Pons (tissue), 1 donor: Measurements from ENCODE around the gene NPTN.
"Not testable (repeated sequence)": the region's sequence is repeated elsewhere in the genome, so short reads cannot be mapped to it uniquely, and the experiment has no call there.

Source experiments
- DNase-seq: peaks from one replicate; pipeline ENCODE4 v3.0.0-alpha.2; 2016; ENCODE audit warnings: low spot score

Gene NPTN

DNA sequence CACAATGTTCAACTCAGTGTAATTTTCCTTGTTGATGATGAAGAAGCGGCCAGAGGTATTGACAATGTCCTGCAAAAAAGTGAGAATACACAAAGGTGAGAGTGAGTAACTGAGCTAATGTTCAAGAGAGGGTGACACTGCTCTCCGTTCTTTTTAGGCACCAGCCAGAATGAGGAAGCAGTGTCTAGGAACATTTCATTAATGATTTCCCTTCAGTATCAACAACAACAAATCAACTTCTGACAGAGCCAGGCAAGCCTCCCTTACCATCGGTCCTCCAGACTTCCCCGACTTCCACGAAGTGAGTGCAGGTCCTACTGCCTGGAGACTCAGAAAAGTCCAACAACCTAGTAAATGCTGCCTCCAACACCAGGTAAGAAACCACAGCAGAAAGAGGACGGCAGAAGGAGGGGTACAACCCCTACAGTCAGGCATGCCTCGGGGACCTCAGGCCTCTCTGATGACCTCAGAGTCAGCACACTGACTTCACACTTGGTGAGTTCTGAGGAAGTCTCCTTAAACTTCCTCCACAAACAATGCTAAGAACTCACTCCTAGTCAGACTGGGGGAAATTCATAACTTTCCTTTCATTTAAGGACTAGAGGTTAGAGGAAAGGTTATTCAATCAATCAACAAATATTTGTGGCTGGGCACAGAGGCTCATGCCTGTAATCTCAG lies 62.7 kb downstream of the NPTN start:
- no peak for DNase-seq

DNA sequence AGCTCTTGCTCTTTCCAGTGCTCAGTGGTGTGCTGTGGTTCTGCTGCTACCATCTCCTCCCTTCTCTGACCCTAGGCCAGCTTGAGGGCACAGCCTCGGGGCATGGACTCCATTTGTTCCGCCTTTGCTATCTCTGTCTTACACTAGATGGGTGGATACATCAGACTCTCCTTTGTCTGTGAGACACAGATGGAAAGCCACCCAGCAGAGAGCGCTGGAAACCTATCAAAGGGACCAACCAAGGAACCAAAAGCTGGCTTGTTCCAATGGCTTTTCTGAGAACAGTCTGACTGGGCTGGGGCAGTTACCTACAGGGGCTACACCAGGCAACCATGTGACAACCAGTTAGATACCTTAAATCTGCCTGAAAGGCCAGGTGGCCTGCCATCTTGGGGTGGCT lies 63.8 kb downstream of the NPTN start:
- no peak for DNase-seq

DNA sequence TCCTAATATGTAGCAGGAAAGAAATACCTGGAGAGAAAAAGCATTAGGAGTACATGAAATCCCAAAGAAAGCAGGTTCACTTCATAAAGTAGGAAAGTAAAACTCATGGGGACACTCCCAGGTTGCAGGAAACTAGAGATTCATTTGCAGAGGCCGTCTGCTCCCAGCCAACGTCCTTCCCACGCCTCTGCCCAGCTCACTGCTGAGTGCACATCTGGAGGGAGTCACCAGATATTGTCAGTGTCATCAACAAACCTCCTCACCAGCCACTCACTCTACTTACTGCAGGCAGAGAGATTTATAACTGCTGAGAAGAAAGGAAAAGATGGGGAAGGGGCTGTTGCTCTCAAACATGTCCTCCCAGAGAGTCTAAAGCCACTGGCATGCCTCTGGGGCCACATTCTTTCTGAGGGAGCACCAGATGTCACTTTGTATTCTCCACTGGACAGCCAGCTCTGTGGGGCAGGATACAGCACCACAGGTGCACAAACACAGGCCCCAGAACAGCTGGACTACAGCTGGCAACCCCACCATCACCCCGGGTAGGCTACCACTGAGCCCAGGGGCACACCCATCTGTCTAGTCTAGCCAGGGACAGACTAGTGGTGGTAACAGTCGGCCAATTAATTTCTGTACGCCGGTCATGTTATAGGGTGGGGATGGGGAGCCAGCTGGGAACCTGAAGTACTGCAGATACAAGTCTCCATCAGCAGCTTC lies 64.5 kb downstream of the NPTN start:
- DNase-seq = no peak

DNA sequence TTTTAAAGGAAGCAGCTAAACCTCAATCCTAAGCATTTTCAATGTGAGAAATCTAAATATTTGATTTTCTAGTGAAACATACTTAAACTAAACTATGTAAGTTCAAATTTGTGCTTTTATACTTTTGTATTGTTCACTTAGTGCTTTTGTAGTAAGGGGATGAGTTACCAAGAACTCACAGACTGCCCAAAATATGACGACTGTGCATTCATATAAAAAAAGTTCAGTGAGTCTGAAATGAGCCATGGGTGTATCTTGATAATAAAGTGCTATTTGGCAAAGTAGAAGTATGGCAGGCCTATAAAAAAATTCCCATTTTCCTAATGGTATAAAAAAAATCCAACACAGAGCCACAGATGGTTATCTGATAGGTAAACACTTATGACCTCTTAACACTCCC lies 66.2 kb downstream of the NPTN start:
- no peak for DNase-seq

DNA sequence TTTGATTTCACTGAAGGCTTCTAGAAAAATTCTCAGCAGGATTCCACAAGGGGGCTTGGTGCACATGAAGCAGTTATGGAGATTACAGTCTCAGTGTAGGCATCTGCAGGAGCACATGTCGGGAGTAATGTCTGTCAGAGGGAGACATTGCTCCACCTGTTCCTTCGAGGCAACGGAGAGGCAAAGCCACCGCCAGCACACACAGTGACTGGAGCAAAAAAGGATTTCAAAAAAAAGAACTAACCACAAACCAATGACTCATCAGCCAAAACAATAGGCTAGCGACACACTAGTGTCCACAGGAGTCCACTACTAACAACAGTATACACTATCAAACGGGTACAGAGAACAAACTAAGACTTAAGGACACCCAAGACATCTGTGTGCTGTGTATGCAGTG lies 68.9 kb downstream of the NPTN start:
- DNase-seq = peak; percentile 32

DNA sequence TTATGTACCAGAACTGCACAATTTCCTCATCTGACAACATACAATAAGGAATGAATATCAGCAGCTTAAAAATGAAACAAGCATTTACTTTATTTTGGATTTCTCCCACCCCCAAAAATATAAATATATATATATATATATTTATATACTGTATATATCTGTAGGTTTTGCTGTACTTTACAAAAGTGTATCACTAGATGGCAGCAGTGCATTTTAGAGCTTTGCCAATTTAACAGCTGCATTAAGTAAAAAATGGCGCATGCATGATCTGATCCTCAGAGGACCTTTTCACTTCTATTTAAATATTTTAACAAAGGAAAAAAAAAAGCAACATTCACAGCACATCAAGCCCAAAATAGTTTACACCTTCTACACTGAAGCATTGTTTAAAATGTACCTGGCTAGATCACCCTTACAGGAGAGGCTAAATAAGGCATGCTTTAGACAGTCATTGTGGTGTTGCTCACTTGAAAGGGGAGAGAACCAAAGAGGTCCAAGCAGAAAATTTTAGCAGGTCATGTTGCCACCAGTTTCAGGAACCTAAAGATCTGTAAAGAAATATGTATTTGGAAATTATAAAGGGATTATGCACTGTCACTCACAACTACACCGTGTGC lies 72.6 kb downstream of the NPTN start:
- DNase-seq = peak; percentile 82

DNA sequence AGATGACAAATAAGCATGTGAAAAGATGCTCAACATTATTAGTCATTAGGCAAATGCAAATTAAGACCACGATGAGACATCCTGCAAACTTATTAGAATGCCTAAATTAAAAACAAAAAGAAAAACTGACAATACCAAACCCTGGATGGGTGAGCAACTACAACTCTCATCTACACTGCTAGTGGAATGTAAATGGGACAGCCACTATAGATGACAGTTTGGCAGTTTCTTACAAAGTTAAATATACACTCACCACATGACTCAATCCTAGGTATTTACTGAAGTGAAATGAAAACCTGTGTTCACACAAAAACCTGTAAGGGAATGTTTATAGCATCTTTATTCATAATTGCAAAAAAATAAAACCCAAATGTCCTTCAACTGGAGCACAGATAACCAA lies 74.7 kb downstream of the NPTN start:
- DNase-seq = no peak

DNA sequence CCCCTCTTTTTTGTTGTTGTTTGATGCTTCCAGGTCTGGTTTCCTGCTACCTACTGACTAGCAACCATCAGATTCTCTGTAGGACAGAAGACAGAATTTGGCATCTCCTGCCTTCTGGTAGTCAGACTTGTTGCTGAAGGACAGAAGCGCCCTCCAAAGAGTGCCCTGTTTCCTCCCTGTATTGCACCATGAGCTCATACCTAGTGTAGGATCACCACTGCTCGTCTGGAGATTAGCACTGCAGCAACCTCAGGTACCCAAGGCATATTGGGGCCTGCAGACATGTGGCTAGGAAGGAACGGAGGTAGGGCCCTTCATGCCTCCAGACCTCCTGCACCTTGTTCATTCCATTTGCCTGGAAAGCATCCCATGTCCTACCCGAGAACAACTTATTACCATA lies 78.1 kb downstream of the NPTN start:
- DNase-seq = no peak

DNA sequence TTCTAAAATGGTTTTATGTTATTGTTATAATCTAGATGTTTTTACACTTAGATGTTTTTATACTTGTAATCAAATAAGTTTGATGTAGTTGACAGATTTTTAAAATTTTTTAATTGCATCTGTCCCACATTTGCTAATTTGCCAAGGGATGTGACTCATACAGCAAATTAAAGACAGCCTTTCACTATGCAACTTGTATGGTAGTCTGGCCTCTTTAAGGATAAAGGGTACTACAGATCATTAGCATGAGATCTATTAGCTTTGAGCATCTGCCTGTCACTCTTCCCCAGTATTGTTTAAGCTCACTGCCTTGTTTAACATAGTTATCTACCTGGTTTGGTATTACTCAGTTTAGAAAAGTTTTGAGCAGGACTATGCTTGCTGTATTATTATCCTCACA lies 83.0 kb downstream of the NPTN start:
- DNase-seq = no peak

DNA sequence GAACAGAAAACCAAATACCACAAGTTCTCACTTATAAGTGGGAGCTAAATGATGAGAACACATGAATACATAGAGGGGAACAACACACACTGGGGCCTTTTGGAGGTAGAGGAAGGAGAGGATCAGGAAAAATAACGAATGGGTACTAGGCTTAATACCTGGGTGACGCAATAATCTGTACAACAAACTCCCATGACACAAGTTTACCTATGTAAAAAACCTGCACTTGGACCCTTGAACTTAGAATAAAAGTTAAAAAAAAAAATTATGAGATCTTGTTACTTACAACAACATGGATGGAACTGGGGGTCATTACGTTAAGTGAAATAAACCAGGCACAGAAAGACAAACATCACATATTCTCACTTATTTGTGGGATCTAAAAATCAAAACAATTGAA lies 84.3 kb downstream of the NPTN start:
- not testable (repeated sequence) for DNase-seq

DNA sequence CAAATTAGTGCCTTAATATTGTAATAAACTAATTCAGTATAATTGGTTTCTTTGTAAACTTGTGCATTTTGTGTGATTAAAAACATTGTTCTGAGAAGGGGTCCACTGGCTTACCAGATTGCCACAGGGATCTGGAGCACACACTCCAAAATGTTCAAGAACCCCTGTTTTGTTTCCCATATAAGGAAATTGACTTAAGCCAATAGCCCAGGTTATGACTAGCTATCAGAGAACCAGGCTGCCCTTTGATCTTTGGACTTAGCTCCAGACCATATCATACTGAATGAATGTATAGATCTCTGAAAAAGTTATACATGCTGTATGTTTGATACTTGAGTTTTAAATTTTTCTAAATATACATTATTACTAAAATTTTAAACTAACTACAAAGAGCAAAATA lies 91.7 kb downstream of the NPTN start:
- no peak for DNase-seq

DNA sequence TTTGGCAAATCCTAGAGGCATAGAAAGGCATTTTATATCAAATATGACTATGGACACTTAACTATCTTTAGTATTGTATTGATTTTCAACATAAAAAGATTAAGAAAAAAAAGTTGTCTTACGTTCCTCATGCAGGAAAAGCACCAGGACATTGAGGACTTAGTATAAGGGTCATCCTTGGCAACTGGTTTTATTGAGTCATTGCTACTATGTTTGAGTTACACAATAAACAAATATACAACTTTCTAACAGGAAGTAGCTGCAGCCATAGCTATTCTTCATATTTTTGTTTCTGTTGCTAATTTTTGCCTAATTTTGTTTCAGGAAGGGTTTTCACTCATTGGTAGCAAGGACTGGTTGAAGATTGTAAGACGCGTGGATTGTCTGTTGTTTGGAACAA lies 93.0 kb downstream of the NPTN start:
- DNase-seq = no peak

DNA sequence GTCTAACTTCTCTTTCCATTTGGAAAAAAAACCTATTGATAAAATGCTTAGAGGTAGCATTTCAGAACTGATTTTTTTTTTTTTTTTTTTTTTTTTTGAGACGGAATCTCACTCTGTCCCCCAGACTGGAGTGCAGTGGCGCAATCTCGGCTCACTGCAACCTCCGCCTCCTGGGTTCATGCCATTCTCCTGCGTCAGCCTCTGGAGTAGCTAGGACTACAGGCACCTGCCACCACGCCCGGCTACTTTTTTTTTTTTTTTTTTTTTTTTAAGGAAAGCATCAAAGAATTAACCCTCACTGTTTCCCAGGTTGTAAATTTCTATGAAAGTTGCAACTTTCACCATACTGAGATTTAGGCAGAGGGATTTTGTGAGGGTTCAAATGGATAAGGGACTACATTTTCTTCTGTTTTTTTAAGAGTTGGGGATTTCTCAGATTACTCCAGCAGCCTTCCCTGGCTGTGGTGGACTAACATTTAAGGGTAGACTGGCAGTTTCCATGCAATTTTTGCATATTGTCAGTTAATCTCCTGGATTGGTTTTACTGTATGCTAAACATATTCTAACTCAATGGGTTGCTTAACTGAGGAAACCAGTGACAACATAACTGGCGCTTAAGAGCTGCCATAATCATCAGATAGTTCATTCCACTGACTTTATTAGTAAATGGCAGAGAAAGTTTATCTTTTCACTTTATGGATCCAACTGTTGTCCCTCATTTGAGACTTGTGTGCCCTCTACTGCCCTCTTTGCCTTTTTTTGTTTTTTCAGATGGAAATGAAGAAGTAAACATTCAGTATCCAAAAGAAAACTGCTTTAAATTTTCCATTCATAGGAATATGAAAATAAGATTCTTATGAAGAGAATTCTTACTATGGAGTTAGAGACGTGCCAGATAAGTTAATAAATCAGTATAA lies 93.7 kb downstream of the NPTN start:
- DNase-seq = no peak

DNA sequence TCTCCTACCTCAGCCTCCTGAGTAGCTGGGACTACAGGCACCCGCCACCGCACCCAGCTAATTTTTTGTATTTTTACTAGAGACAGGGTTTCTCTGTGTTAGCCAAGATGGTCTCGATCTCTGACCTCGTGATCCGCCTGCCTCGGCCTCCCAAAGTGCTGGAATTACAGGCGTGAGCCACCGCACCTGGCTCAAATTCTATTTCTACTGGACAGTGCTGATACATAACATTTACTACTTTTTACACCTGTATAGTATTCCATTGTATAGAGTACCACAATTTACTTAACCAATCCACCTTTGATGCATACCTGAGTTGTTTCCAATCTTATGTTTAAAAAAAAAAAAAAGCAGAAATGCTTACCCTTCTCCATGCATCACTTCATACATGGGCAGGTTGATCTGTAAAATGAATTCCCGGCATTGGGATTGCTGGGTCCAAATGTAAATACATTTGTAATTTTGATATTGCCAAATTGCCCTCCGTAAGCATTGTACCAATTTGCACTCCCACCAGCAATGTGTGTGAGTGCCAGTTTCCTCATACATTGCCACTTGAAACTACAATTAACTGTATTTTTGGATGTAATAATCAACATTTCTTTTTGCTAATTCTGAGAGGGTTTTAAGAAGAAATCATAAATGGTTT lies 94.5 kb downstream of the NPTN start:
- no peak for DNase-seq

DNA sequence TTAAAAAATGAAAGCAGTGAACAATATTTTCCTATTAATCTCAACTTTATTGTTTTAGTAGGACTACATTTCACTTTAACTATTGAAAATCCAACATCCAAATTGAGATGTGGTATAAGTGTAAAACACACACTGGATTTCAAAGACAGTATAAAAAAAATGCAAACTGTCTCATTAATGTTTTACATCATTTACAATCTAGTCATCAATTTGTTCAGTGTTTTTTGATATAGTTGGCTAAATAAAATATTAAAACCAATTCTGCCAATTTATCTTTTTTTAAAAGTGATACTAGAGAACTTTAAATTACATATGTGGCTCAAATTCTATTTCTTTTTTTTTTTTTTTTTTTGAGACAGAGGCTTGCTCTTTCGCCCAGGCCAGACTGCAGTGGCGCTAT lies 95.1 kb downstream of the NPTN start:
- no peak for DNase-seq

DNA sequence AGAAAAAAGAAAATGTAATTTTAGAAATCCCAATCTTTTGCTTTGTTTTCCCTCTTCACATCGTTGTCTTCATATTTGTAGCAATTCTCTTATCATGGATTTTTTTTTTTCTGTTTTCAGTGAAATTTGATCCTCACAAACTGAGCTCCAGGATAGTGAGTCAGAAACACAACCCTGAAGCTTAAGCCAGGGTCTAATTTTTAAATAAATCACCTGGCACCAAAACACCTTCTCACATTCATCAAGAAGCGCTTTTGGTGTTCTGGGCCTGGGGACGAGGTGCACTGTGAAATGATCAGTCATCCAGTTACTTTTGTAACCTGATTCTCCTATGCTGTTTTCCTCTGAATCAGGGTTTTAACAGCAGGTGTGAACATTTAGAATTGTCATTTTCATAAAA lies 102.5 kb downstream of the NPTN start:
- no peak for DNase-seq

DNA sequence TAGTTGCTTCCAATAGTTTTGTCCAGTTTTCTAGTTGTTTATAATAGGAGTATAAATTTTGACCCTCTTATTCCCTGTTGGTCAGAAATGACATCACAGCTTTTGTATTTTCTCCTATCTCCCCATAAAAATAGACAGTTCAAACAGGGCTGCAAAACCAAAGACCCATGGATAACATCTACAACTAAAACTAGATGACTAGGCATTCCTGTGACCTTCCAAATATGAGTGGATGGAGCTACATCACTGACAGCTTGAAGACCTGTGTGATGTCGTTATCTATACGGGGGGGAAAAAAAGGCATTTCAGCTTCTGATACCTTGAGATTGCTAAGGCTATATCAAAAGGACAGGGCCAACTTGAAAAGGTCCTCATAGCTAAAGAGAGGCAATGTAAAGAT lies 105.6 kb downstream of the NPTN start:
- DNase-seq = no peak

DNA sequence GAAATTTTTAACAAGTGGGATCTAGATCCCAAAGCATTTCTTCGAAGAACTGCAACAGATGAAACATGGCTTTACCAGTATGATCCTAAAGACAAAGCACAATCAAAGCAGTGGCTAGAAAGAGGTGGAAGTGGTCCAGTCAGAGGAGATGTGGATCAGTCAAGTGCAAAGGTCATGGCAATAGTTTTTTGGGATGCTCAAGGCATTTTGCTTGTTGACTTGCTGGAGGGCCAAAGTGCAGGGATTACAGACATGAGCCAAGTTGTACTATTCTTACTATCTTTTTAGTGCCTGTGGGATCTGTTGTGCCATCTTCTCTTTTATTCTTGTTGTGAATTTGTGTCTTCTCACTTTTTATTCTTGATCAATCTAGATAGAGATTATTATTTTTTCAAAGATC lies 108.3 kb downstream of the NPTN start:
- DNase-seq = no peak

DNA sequence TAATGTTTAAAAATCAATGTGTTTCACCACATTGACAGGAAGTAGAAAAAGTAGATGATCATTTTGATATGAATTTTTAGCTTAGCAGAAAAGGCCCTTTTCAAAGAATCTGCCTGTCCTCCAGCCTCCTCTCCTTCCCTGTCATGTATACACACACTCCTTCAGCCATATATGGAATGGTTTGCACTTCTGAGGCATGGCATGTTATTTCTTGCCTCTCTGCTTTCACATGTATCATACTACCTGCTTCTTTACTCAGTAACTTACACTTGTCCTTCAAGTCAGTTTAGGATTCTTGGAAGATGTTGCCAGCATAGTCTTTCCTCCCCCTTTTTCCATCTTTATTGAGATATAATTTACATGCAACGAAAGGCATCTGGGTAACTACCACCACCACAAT lies 111.2 kb downstream of the NPTN start:
- DNase-seq = no peak

DNA sequence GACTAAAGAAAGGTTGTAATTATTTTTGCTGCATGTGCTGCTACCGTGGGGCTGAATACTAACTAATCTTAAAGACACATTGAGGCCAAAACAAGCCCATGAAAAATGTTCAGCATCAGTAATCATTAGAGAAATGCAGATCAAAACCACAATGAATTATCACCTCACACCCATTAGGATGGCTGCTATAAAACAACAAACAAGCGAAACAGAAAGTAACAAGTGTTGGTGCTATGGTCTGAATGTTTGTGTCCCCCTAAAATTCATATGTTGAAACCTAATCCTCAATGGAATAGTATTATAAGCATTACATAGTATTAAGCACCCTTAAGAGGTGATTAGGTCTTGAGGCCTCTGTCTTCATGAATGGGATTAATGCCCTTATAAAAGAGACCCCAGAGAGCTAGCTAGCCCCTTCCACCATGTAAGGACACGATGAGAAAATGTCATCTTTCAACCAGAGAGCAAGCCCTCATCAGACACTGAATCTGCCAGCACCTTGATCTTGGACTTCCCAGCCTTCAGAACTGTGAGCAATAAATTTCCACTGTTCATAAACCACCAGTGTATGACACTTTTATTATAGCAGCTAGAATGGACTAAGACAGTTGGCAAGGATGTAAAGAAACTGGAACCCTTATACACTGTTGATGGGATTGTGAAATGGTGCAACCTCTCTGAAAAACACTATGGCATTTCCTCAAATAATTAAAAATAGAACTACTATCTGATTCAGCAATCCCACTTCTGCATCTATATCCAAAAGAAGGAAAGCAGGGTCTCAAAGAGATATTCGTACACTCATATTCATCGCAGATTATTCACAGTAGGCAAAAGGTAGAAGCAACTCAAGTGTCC lies 114.1 kb downstream of the NPTN start:
- DNase-seq = no peak
